IMR-90 (cell line): Measurements from ENCODE around the gene DDC. TPM values are rescaled to one million over a fixed set of nuclear protein-coding genes. Genes with fewer than 3 reads are reported as not detected.

Experiments
- ATAC-seq: fragments of 200-7000 bp; cut with Tn5 transposase; 2 replicates; pipeline ENCODE4 v1.9.1; 2020; ENCODE audit warnings: low read depth, mild to moderate bottlenecking, moderate library complexity
- BruUV-seq: library from RNA; stranded (reverse); fragments of 400-500 nt; replicated peaks from 2 replicates; lab custom pipeline; 2021; lab: Mats Ljungman, UMichigan
- CTCF ChIA-PET: fragments of 300-600 bp; formaldehyde crosslinking; extraction: SDS; loops from one replicate; lab custom pipeline; 2021; ENCODE audit warnings: antibody characterized with exemption; lab: Yijun Ruan, JAX
- POLR2A ChIA-PET: fragments of 300-600 bp; sonication (Branson Sonifier 250); formaldehyde crosslinking; loops from one replicate; lab custom pipeline; 2022; ENCODE audit warnings: antibody characterized with exemption; ENCODE audit not compliant: unreplicated experiment; lab: Charles Lee
- DNase-seq: peaks from one replicate; pipeline ENCODE4 v3.0.0; 2013
- H2AFZ ChIP-seq: replicated peaks from 2 replicates; pipeline ENCODE3; 2013; ENCODE audit warnings: low read length, mild to moderate bottlenecking; ENCODE audit not compliant: poor library complexity
- H2AK5ac ChIP-seq: 2 replicates; pipeline ENCODE4 v1.6.1; 2013; ENCODE audit warnings: low read depth, low read length, inconsistent platforms
- H2AK9ac ChIP-seq: replicated peaks from 2 replicates; pipeline ENCODE3; 2013; ENCODE audit warnings: mild to moderate bottlenecking, low read depth, low read length, moderate library complexity; ENCODE audit not compliant: poor library complexity
- H2BK120ac ChIP-seq: 2 replicates; pipeline ENCODE4 v1.6.1; 2013; ENCODE audit warnings: low read depth, low read length, inconsistent platforms
- H2BK15ac ChIP-seq: 3 replicates; pipeline ENCODE4 v1.6.1; 2013; ENCODE audit warnings: low read depth, low read length, inconsistent platforms
- H2BK20ac ChIP-seq: 2 replicates; pipeline ENCODE4 v1.6.1; 2013; ENCODE audit warnings: low read depth, mild to moderate bottlenecking, inconsistent platforms, low read length, moderate library complexity
- H2BK5ac ChIP-seq: 2 replicates; pipeline ENCODE4 v1.6.1; 2013; ENCODE audit warnings: mild to moderate bottlenecking, low read depth, low read length, inconsistent platforms; ENCODE audit not compliant: poor library complexity, severe bottlenecking
- H3K14ac ChIP-seq: replicated peaks from 2 replicates; pipeline ENCODE4 v1.6.1; 2013; ENCODE audit warnings: low read depth, low read length, inconsistent platforms
- H3K18ac ChIP-seq: 2 replicates; pipeline ENCODE4 v1.6.1; 2013; ENCODE audit warnings: low read depth, low read length, control low read depth
- H3K23ac ChIP-seq: 2 replicates; pipeline ENCODE4 v1.6.1; 2013; ENCODE audit warnings: low read depth, low read length, inconsistent platforms
- H3K27ac ChIP-seq: 2 replicates; pipeline ENCODE4 v1.5.1; 2013; ENCODE audit warnings: mild to moderate bottlenecking, control low read depth, low read length; ENCODE audit not compliant: insufficient read depth
- H3K27me3 ChIP-seq: 2 replicates; pipeline ENCODE4 v1.6.1; 2013; ENCODE audit warnings: low read length; ENCODE audit not compliant: control insufficient read depth, insufficient read depth
- H3K36me3 ChIP-seq: 2 replicates; pipeline ENCODE4 v1.6.1; 2013; ENCODE audit warnings: low read length, mixed read lengths; ENCODE audit not compliant: control insufficient read depth, insufficient read depth
- H3K4ac ChIP-seq: 2 replicates; pipeline ENCODE4 v1.6.1; 2013; ENCODE audit warnings: low read depth, low read length, inconsistent platforms
- H3K4me1 ChIP-seq: 2 replicates; pipeline ENCODE4 v1.6.1; 2013; ENCODE audit warnings: low read length, mixed read lengths; ENCODE audit not compliant: control insufficient read depth, insufficient read depth
- H3K4me2 ChIP-seq: 2 replicates; pipeline ENCODE4 v1.6.1; 2013; ENCODE audit warnings: low read depth, mild to moderate bottlenecking, control low read depth, low read length, moderate library complexity
- H3K4me3 ChIP-seq: 2 replicates; pipeline ENCODE4 v1.5.1; 2013; ENCODE audit warnings: low read depth, mild to moderate bottlenecking, control low read depth, low read length, moderate library complexity; ENCODE audit not compliant: insufficient read depth
- H3K56ac ChIP-seq: 2 replicates; pipeline ENCODE4 v1.6.1; 2013; ENCODE audit warnings: low read length, inconsistent platforms; ENCODE audit not compliant: insufficient read depth; ENCODE audit errors: extremely low read depth
- H3K79me1 ChIP-seq, 2 experiments: 2 replicates each; pipeline ENCODE4 v1.6.1; 2013; ENCODE audit warnings: low read length in 2 of 2, inconsistent platforms in 1 of 2, low read depth in 1 of 2
- H3K9ac ChIP-seq: 2 replicates; pipeline ENCODE4 v1.6.1; 2013; ENCODE audit warnings: low read depth, low read length, control low read depth
- H3K9me1 ChIP-seq: 2 replicates; pipeline ENCODE4 v1.6.1; 2013; ENCODE audit warnings: low read length, inconsistent platforms; ENCODE audit not compliant: insufficient read depth
- H3K9me3 ChIP-seq: 2 replicates; pipeline ENCODE4 v1.6.1; 2013; ENCODE audit warnings: low read length; ENCODE audit not compliant: control insufficient read depth, insufficient read depth
- H4K20me1 ChIP-seq: 2 replicates; pipeline ENCODE4 v1.6.1; 2013; ENCODE audit warnings: low read length, inconsistent platforms; ENCODE audit not compliant: insufficient read depth
- H4K5ac ChIP-seq: 2 replicates; pipeline ENCODE4 v1.6.1; 2013; ENCODE audit warnings: mild to moderate bottlenecking, low read depth, low read length, control low read depth
- H4K8ac ChIP-seq, 2 experiments: 2 replicates each; pipeline ENCODE4 v1.6.1; 2013; ENCODE audit warnings: low read depth in 2 of 2, low read length in 2 of 2, control low read depth in 1 of 2, inconsistent platforms in 1 of 2
- H4K91ac ChIP-seq: 2 replicates; pipeline ENCODE4 v1.6.1; 2013; ENCODE audit warnings: low read depth, low read length, inconsistent platforms; ENCODE audit not compliant: insufficient read depth
- POLR2A ChIP-seq: IDR thresholded peaks from 2 replicates; pipeline ENCODE4 v1.6.1; 2012; ENCODE audit warnings: mild to moderate bottlenecking, low read depth, low read length
- SMC3 ChIP-seq: fragments of 150-350 bp; IDR thresholded peaks from 2 replicates; pipeline ENCODE4 v1.6.1; 2016; ENCODE audit warnings: low read depth, mild to moderate bottlenecking, antibody characterized with exemption, low read length, moderate library complexity
- WGBS, 2 experiments: methylation state at CpG; one replicate each; pipeline versions ENCODE4 v1.1.5 to v1.1.7; 2013; ENCODE audit warnings: missing lambda C conversion rate in 2 of 2; ENCODE audit not compliant: insufficient read length in 1 of 2; ENCODE audit errors: extremely low coverage in 2 of 2; 5-methylcytosine and 5-hydroxymethylcytosine counted together
- dilution Hi-C: fragments of 300-500 bp; cut with HindIII; formaldehyde crosslinking; loops from one replicate; pipeline ENCODE4 v1.14.3; 2018; ENCODE audit warnings: low sequenced_read_pairs; ENCODE audit not compliant: unreplicated experiment
- in situ Hi-C: fragments of 300-500 bp; cut with MboI; formaldehyde crosslinking; loops from 3 replicates; pipeline ENCODE4 v1.14.3; 2019; ENCODE audit warnings: low sequenced_read_pairs, inconsistent platforms, mixed read lengths
- intact Hi-C: fragments of 100-400 bp; cut with micrococcal nuclease; formaldehyde crosslinking; loops from 2 replicates; pipeline ENCODE4 v1.10.0; 2022
- polyA plus RNA-seq, 3 experiments: library from polyadenylated mRNA; depleted of rRNA; stranded (reverse); fragments of >200 nt; gene quantifications; 2 replicates each; pipeline ENCODE4 v1.2.3, GENCODE V29; 2012; ENCODE audit warnings: low replicate concordance in 1 of 3
- total RNA-seq: library from RNA; depleted of rRNA; stranded (reverse); fragments of >200 nt; gene quantifications from 2 replicates; pipeline ENCODE4 v1.2.3, GENCODE V29; 2012
- TF ChIP-seq, protein P1 (sequence below): fragments of 150-350 bp; IDR thresholded peaks from 2 replicates; pipeline ENCODE4 v1.6.1; 2016; ENCODE audit warnings: low read depth, mild to moderate bottlenecking, low read length, moderate library complexity, borderline replicate concordance

Gene DDC
- total and polyA plus RNA-seq, 2 of the 4 experiments (the other 2 are of a cell fraction), result not detected

DNA sequence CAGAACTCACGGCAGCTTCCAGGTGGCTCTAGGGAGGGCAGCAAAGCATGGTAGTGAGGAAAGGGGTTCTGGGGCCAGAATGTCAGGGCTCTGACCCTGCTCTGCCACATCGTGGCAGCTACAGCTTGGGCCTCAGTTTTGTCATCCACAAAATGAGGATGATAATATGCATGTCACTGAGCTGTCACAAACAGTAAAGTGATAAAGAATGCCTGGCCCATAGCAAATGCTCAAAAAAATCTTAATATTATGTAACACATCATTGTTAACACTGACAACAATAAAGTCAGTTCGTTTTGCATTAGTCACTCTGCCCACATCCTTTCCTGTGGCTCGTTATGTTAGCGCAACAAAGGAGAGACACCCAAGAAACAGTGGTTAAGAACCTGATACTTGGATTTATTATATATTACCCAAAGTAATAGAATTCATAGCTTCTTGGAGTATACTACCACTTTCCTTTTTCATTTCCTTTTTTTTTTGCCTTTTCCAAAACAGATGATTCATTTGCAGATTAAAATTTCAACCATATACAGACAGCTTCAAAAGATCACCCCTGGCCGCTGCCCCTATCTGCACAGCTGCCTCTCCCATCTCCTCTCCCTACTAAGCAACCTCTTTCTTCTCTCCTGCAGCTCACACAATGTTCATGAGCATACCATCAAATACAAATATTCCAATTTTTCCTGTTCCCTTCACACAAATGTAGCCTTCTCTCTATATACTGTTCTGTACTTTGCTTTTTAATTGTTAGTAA lies 45.5 kb upstream of the DDC start (continued):
- no peak for TF ChIP-seq POLR2A

DNA sequence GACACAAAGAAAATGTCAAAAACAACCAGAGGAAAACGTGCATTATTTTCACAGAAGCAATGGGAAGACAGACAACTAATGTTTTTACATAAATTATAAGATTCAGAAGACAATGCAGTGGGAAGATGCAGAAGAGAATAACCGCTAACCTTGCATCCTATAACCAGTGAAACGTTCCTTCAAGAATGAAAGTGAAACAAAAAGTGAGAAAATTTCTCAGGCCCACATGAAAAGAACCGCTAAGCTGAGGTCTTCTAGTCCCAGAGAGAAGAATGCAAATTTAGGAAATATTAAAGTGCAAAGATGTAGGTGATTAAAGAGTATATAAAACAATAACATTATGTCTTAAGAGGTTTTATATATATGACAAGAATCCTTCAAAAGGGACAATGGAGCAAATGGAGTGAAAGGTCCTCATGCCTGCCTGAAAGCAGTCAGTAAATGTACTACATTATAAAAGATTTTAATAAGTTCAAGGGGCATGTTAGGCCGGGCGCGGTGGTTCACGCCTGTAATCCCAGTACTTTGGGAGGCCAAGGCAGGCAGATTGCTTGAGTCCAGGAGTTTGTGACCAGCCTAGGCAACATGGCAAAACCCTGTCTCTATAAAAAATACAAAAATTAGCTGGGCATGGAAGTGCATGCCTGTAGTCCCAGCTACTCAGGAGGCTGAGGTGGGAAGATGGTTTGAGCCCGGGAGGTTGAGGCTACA lies 43.1 kb upstream of the DDC start:
- no peak for ATAC-seq
- Histone ChIP-seq H3K4ac (no peak overlapping the region), H2AK5ac (no peak overlapping the region), H3K18ac (no peak overlapping the region), H4K8ac (no peak overlapping the region), H3K23ac (no peak overlapping the region), H2BK20ac (no peak overlapping the region), H3K4me1 (no peaks in the 10 kb centered on the region), H2BK15ac (no peak overlapping the region), H3K36me3 (peaks cover 37% of the 10 kb centered on the region), H4K91ac (no peak overlapping the region), H2AFZ (no peak overlapping the region), H2BK5ac (no peak overlapping the region), H3K9ac (no peak overlapping the region), H4K5ac (no peak overlapping the region), H3K14ac (no peak overlapping the region), H3K4me3 (no peak overlapping the region), H3K79me1 (no peaks in the 10 kb centered on the region), H3K56ac (no peak overlapping the region), H3K4me2 (no peak overlapping the region), H2AK9ac (no peak overlapping the region), H3K27me3 (no peaks in the 10 kb centered on the region), H4K20me1 (no peaks in the 10 kb centered on the region), H3K9me1 (peaks cover 5% of the 10 kb centered on the region; the same call in 1 of the 2 replicates), H3K27ac (no peak overlapping the region), H3K9me3 (no peaks in the 10 kb centered on the region), H2BK120ac (no peak overlapping the region)
- CTCF ChIA-PET, result no interaction called here
- no TSS peak for BruUV-seq
- no peak for DNase-seq
- TF ChIP-seq, protein P1, sequence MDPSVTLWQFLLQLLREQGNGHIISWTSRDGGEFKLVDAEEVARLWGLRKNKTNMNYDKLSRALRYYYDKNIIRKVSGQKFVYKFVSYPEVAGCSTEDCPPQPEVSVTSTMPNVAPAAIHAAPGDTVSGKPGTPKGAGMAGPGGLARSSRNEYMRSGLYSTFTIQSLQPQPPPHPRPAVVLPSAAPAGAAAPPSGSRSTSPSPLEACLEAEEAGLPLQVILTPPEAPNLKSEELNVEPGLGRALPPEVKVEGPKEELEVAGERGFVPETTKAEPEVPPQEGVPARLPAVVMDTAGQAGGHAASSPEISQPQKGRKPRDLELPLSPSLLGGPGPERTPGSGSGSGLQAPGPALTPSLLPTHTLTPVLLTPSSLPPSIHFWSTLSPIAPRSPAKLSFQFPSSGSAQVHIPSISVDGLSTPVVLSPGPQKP, result no peak
- TF ChIP-seq SMC3, result no peak
- in situ Hi-C loops, result no loop called here
- no CpG with 5 or more reads among the region's 9 CpGs for WGBS, 2 experiments
- dilution Hi-C loops, result no loop called here
- POLR2A ChIA-PET, result no interaction called here
- intact Hi-C loops, result loop anchor here (10.0 kb wide), 1 partner anchor 456 kb away; no protein-coding TSS in a partner anchor
